BLaER1 (cell line): Measurements from ENCODE around the gene TGM2.

Experiments
- H3K27ac ChIP-seq: shearing (Covaris generic); formaldehyde crosslinking; 2 replicates; pipeline ENCODE4 v1.8.1; 2022
- H3K27me3 ChIP-seq: shearing (Covaris generic); formaldehyde crosslinking; 2 replicates; pipeline ENCODE4 v1.8.1; 2022
- H3K36me3 ChIP-seq: shearing (Covaris generic); formaldehyde crosslinking; 2 replicates; pipeline ENCODE4 v1.8.1; 2022
- H3K4me1 ChIP-seq: shearing (Covaris generic); formaldehyde crosslinking; 2 replicates; pipeline ENCODE4 v1.8.1; 2022
- H3K4me2 ChIP-seq: shearing (Covaris generic); formaldehyde crosslinking; 2 replicates; pipeline ENCODE4 v1.8.1; 2022
- H3K4me3 ChIP-seq: shearing (Covaris generic); formaldehyde crosslinking; 2 replicates; pipeline ENCODE4 v1.8.1; 2022
- H3K9ac ChIP-seq: shearing (Covaris generic); formaldehyde crosslinking; 2 replicates; pipeline ENCODE4 v1.8.1; 2022
- H3K9me3 ChIP-seq: shearing (Covaris generic); formaldehyde crosslinking; 2 replicates; pipeline ENCODE4 v1.8.1; 2022
- H4K20me1 ChIP-seq: shearing (Covaris generic); formaldehyde crosslinking; 2 replicates; pipeline ENCODE4 v1.8.1; 2022
- Cebpa-rat ChIP-seq: shearing (Covaris generic); IDR thresholded peaks from 2 replicates; pipeline ENCODE4 v1.8.1; 2022

The TGM2 gene

GRCh38 chr20:38179846-38180245 is 14.8 kb upstream of the TGM2 start:
- Histone ChIP-seq H3K27me3 (no peaks in the 10 kb centered on the region), H3K4me1 (peaks cover 26% of the 10 kb centered on the region), H4K20me1 (no peaks in the 10 kb centered on the region), H3K27ac (no peak overlapping the region), H3K4me3 (no peak overlapping the region), H3K9ac (no peak overlapping the region), H3K36me3 (no peaks in the 10 kb centered on the region), H3K9me3 (peaks cover 7% of the 10 kb centered on the region; the same call in 1 of the 2 replicates), H3K4me2 (no peak overlapping the region)
- TF ChIP-seq Cebpa-rat, result no peak

GRCh38 chr20:38178581-38178980 is 13.5 kb upstream of the TGM2 start:
- H3K27me3 ChIP-seq, result no peaks in the 10 kb centered on the region
- H4K20me1 ChIP-seq, result no peaks in the 10 kb centered on the region
- no peak overlapping the region for H3K4me3 ChIP-seq
- H3K9ac ChIP-seq, result no peak overlapping the region
- no peak for TF ChIP-seq Cebpa-rat
- H3K4me1 ChIP-seq, result peaks cover 26% of the 10 kb centered on the region
- H3K9me3 ChIP-seq, result peaks cover 7% of the 10 kb centered on the region; the same call in 1 of the 2 replicates
- H3K4me2 ChIP-seq, result no peak overlapping the region
- H3K27ac ChIP-seq, result no peak overlapping the region
- no peaks in the 10 kb centered on the region for H3K36me3 ChIP-seq

GRCh38 chr20:38178065-38178491 is 13.0 kb upstream of the TGM2 start:
- Histone ChIP-seq H3K36me3 (no peaks in the 10 kb centered on the region), H4K20me1 (no peaks in the 10 kb centered on the region), H3K27me3 (no peaks in the 10 kb centered on the region), H3K9ac (no peak overlapping the region), H3K27ac (no peak overlapping the region), H3K9me3 (peaks cover 7% of the 10 kb centered on the region; the same call in 1 of the 2 replicates), H3K4me2 (no peak overlapping the region), H3K4me3 (no peak overlapping the region), H3K4me1 (peaks cover 26% of the 10 kb centered on the region)
- no peak for TF ChIP-seq Cebpa-rat

- H3K27ac ChIP-seq, result no peak overlapping the region
- no peak overlapping the region for H3K4me2 ChIP-seq
- no peaks in the 10 kb centered on the region for H3K9me3 ChIP-seq
- H3K4me1 ChIP-seq, result peaks cover 18% of the 10 kb centered on the region
- no peak overlapping the region for H3K9ac ChIP-seq
- no peaks in the 10 kb centered on the region for H3K36me3 ChIP-seq
- no peak overlapping the region for H3K4me3 ChIP-seq
- no peaks in the 10 kb centered on the region for H3K27me3 ChIP-seq
- H4K20me1 ChIP-seq, result no peaks in the 10 kb centered on the region
- TF ChIP-seq Cebpa-rat, result no peak
Measured at GRCh38 chr20:38177201-38177600, 12.1 kb upstream of the TGM2 start.

GRCh38 chr20:38175304-38176180 is 10.5 kb upstream of the TGM2 start:
- H3K4me1 ChIP-seq, result peaks cover 2% of the 10 kb centered on the region
- H4K20me1 ChIP-seq, result no peaks in the 10 kb centered on the region
- H3K36me3 ChIP-seq, result no peaks in the 10 kb centered on the region
- H3K27ac ChIP-seq, result no peak overlapping the region
- H3K9ac ChIP-seq, result no peak overlapping the region
- no peaks in the 10 kb centered on the region for H3K9me3 ChIP-seq
- H3K27me3 ChIP-seq, result no peaks in the 10 kb centered on the region
- no peak overlapping the region for H3K4me2 ChIP-seq
- no peak overlapping the region for H3K4me3 ChIP-seq
- TF ChIP-seq Cebpa-rat, result no peak

GRCh38 chr20:38173237-38174156 is 8.4 kb upstream of the TGM2 start:
- no peak for TF ChIP-seq Cebpa-rat
- Histone ChIP-seq H3K27ac (no peak overlapping the region), H3K4me2 (no peak overlapping the region)

GRCh38 chr20:38172408-38172807 is 7.3 kb upstream of the TGM2 start:
- no peaks in the 10 kb centered on the region for H3K9me3 ChIP-seq
- H3K36me3 ChIP-seq, result no peaks in the 10 kb centered on the region
- no peak overlapping the region for H3K4me3 ChIP-seq
- H4K20me1 ChIP-seq, result no peaks in the 10 kb centered on the region
- TF ChIP-seq Cebpa-rat, result no peak
- H3K4me2 ChIP-seq, result no peak overlapping the region
- H3K27ac ChIP-seq, result no peak overlapping the region
- no peaks in the 10 kb centered on the region for H3K4me1 ChIP-seq
- H3K27me3 ChIP-seq, result no peaks in the 10 kb centered on the region
- no peak overlapping the region for H3K9ac ChIP-seq

More at GRCh38 chr20:38173237-38174156, 8.4 kb upstream of the TGM2 start:
- Histone ChIP-seq H3K4me3 (no peak overlapping the region), H3K36me3 (no peaks in the 10 kb centered on the region), H3K4me1 (no peaks in the 10 kb centered on the region), H3K9me3 (no peaks in the 10 kb centered on the region), H3K27me3 (no peaks in the 10 kb centered on the region), H3K9ac (no peak overlapping the region), H4K20me1 (no peaks in the 10 kb centered on the region)

- H3K27me3 ChIP-seq, result no peaks in the 10 kb centered on the region
- H3K4me1 ChIP-seq, result no peaks in the 10 kb centered on the region
- no peak for TF ChIP-seq Cebpa-rat
- H3K4me3 ChIP-seq, result no peak overlapping the region
- H3K9me3 ChIP-seq, result no peaks in the 10 kb centered on the region
- no peaks in the 10 kb centered on the region for H4K20me1 ChIP-seq
- H3K36me3 ChIP-seq, result no peaks in the 10 kb centered on the region
- no peak overlapping the region for H3K9ac ChIP-seq
- no peak overlapping the region for H3K27ac ChIP-seq
- no peak overlapping the region for H3K4me2 ChIP-seq
Measured at GRCh38 chr20:38171675-38172043, 6.6 kb upstream of the TGM2 start.

- TF ChIP-seq Cebpa-rat, result no peak
- no peaks in the 10 kb centered on the region for H4K20me1 ChIP-seq
- H3K9ac ChIP-seq, result no peak overlapping the region
- H3K9me3 ChIP-seq, result no peaks in the 10 kb centered on the region
- no peaks in the 10 kb centered on the region for H3K4me1 ChIP-seq
- no peak overlapping the region for H3K4me2 ChIP-seq
- no peak overlapping the region for H3K4me3 ChIP-seq
- H3K27me3 ChIP-seq, result no peaks in the 10 kb centered on the region
- no peak overlapping the region for H3K27ac ChIP-seq
- no peaks in the 10 kb centered on the region for H3K36me3 ChIP-seq
Measured at GRCh38 chr20:38170826-38171674, 6.0 kb upstream of the TGM2 start.
